ENCODE results near the gene PARD3. TPM values are rescaled to one million over a fixed set of nuclear protein-coding genes. Genes with fewer than 3 reads are reported as not detected.

The PARD3 gene
- total RNA-seq, 1 donor from 2014 or later, result 72.5 TPM

DNA sequence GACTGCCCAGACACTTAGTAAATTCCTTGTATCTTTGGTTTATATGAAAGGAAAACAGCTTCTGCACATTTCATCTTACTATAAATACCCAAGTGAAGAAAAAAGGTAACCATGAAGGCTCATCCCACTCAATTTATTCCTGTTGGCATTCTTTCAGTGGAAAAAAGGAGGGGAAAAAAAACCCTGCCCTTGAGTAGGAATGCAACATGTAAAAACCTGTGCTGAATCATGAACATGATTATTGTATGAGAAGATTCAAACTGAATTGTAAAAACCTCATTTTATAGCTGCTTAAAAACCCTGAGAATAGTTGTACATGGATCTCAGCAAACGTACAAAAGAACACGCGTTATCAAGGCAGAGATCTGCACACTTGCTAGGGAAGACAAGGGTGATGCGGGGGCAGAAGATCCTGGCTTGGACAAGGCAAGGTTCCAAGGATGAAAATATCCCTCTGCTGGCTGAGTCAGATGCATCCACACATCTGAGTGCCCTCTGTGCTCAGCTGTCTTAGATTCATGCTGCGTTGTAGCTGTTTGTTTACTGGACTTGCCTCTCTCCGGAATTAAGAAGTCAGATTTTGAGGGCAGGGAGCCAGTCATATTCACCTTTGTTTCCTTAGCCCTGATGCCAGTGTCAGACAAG is 658.2 kb downstream of the PARD3 start:
- no peak for DNase-seq

DNA sequence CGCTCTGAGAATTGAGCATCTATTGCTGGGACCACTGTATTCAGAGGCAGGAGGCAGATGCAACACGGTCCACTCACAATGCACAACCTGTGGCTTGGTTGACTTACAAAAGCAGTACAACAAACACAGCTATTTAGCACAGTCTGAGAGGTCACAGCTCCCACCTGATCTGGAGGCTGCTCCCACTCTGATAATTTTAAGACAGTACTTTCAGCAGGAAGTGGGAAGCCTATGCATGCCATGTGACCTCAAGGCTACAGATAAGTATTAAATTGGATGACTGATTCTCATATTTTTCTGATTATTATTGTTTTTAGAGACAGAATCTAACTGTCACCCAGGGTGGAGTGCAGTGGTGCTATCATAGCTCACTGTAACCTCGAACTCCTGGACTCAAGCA is 659.3 kb downstream of the PARD3 start:
- no peak for DNase-seq

- no peak for DNase-seq
Observed at GRCh38 chr10:34154383-34154900, 660.7 kb downstream of the PARD3 start.

DNA sequence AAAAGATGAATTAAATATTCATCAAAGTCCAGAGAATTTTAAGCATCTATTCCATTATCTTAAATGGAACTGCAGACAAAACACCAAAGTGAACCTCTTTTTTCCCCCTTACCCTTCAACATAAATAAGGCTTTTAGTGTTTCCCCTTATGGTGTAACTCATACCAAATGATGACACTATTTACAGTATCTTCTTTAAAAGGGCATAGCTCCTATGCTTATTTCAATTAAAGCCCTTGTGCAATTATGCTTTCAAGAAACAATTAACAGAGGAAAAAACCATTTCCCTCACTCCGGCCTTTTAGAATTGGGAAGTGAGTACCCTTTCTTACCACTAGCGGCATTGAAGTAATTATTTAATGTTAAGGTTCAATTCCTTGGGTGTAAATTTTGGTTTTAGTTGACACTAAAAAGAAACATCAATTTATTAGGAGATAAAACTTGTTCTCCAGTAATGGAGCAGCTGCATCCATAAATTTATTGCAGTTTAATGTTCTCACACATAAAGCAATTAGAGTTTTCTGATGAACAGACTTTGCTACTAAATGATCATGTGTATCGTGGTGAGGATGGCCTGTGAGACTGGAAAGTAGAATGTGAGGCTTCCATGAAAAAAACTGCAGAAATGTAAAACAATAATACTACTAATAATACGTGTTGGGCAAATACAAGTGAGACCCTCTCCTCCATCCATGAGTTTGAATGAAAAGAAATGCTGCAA is 661.3 kb downstream of the PARD3 start:
- no peak for DNase-seq

- DNase-seq, result no peak
Observed at GRCh38 chr10:34152434-34152833, 662.7 kb downstream of the PARD3 start.

GRCh38 chr10:34151931-34152330 is 663.2 kb downstream of the PARD3 start:
- peak; percentile 58 for DNase-seq

GRCh38 chr10:34151481-34151880 is 663.6 kb downstream of the PARD3 start:
- DNase-seq, result peak; percentile 58

DNA sequence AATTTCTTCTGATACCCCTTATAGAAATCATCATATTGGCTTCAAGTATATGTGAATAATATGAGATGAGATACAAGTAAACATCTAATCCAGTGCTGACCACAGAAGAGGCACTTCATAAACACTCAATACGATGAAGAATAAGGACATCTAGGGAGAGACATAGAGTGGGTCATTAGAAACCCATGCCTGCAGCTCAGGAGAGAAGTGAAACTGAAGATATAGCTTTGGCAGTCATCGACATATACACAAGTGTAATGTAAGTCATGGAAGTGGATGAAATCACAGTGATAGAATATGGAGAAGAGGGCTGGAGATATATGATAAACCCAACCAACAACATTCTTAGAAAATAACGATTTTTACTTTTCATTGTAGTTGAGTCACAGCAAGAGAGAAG is 665.0 kb downstream of the PARD3 start:
- DNase-seq, result no peak

DNA sequence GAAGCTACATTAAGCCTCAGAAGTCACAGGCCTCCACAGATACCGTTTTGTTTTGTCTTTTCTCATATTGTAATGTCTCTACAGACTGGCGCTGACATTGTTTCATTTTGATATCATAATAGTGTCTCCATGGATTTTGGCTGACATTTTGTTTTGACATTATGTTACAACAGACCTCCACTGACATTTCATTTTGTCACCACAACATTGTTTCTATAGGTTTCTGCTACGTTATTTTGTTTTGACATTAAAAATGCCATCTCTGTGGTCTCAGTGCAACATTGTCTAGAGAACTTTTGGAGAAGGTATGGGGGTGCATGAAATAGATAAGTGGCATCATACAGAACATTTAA is 666.8 kb downstream of the PARD3 start:
- no peak for DNase-seq

GRCh38 chr10:34147641-34148304 is 667.3 kb downstream of the PARD3 start:
- DNase-seq, result no peak

GRCh38 chr10:34145715-34146114 is 669.4 kb downstream of the PARD3 start:
- DNase-seq, result no peak

- DNase-seq, result no peak
Observed at GRCh38 chr10:34143466-34143865, 671.6 kb downstream of the PARD3 start.

DNA sequence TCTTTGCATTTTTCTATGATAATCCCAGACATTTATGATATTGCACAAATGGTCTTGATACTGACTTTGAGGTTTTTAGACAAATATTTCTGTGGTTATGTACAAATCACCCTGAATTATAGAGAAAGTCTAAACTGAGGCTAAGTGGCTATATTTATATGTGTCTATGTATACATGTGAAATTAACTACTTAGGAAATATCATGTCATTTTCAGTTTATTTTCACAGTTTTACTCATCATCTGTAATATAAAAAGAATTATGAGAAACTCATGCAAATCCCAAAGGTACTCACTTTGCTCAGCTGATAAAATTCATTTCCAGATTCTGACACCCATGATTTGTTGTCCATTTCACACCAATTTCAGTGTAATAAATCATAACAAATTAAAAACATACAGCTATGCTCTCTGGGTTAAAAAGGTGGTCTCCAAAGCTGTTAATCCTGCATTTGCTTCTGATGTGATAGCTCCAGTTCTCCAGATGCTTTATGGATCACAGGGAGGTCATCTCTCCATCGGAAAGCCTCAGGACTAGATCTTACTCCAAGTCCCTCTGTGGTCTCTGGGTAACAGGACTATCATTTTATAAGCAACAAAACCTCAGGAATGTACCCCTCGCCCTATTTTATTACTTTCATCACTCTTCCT is 673.9 kb downstream of the PARD3 start:
- no peak for DNase-seq

DNA sequence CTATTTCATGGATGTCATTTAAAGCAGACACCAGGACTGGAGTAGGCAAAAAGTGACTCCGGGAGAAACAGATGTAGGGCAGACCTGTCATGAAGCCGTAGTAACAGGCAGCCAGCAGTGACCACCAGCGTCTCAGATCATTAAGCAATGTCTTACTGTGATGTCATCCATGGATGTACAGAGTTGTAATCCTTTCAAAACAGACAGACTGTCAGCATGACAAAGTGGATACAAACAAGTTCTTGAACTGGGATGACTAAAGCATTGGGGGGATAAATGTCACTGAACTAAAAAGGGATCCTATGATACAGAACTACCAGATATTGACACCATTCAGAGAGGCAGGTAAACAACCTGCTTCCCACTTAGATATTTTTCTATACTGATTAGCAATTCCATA is 675.5 kb downstream of the PARD3 start:
- DNase-seq, result no peak

GRCh38 chr10:34137955-34138354 is 677.1 kb downstream of the PARD3 start:
- DNase-seq, result no peak

DNA sequence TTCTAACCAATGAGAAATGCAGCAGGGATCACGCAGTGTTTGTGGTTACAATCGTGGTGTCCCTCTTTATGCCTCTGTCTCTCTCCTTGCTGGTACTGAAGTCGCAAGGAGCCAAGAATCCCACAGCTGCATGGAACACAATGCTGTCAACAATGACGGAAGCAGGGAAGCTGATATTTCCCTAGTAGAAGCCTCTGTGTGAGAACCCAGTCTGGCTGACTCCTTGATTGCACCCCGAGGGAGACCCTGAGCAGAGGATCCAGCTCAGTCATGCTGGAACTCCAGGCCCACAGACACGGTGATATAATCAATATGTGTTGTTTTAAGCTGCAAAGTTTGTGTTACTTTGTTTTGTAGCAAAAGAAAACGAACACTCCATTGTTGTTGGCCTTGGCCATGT is 677.9 kb downstream of the PARD3 start:
- no peak for DNase-seq

DNA sequence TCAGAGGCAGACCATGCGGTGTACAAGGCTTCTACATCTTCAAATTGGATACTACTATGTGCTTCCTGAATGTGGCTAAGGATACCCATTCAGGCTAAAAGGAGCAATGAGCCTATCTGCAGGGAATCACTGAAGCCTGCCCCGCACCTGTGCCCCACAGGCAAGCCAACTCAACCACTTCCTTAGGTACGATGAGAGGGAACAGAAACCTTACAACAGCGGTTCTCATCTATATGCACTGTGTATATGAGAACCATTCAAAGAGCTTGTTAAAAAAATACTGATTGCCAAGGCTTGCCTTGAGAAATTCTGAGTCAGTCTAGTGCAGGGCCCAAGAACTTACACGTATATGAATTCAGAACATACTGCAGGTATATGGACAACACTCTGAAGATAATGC is 679.6 kb downstream of the PARD3 start:
- DNase-seq, result no peak

DNA sequence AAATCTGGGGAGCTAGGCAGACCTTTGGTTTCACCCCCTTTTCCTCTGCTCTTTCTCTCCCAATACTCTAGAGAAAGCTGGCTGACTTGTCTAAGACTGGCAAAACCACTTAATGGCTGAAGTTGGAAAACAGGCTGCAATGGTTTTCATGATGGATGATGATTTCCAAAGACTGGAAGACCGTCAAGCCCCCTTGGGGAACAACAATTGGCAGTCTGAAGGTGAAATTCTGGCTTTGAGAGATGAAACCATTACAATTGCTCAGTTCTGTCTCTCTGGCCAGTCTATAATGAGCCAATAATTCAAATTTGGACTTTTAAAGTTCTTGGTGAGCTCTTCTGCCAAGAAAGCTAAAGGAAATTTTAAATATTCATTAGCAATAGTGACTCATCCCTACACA is 680.5 kb downstream of the PARD3 start:
- DNase-seq, result no peak

DNA sequence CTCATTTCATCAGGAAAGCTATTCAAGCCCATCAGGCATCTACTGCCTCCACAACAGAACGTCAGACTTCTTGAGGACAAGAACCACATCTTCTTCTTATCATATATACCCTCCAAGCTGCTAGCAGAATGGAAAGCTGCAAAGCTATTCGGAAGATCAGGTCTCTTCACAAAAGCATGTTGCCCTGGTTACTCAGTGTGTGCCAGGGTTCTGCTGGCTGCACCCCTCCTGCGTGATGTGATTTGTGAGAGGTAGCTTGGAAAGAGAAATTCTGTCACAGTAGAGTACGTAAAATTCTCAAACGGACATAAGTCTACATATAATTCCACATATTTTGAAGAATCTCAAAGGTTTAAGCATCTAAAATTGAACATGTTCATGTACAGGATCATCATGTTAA is 681.7 kb downstream of the PARD3 start:
- no peak for DNase-seq

GRCh38 chr10:34131152-34131551 is 683.9 kb downstream of the PARD3 start:
- no peak for DNase-seq

GRCh38 chr10:34127676-34128075 is 687.4 kb downstream of the PARD3 start:
- no peak for DNase-seq

DNA sequence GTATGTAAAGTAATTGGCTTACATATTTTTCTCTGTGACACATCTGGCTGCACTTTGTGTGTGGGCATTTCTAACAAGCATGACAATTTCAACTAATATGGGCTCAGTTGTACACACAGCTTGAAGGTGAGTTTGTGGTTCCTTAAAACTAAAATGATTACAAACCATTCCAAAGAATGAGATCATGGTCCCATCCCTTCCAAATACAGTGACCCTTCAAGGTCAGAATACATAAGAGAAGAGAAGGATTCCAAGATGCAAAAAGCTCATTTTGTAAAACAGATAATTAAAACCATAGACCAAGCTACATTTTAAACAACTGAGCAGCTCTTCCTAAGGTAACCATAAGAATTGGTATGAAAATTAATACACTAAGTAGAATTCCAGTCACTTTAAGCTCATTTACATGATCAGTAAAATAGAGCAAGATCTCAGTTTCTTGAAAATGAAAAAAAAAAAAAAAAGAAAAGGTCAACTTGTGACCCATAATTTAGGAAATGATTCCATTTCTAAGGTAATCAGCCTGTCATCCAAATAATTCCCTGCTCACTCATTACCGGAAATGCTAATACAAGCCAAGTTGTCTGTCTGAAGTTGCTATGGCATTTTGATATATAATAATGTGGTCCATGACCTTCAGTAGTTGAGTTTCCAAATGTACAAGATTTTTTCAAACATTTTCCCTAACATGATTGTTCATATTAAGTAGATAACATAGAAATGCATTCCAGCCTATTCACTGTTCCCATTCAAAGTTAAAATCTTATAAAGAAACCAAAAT is 688.5 kb downstream of the PARD3 start:
- DNase-seq, result peak; percentile 28

Measured in skin of body (tissue), 2 donors.